Neural progenitor cell (in vitro differentiated cells): ENCODE data around the gene GPR22. TPM values are rescaled to one million over a fixed set of nuclear protein-coding genes. Genes with fewer than 3 reads are reported as not detected.

Experiments
- DNase-seq: peaks from one replicate; pipeline ENCODE4 v3.0.0-alpha.2; 2016; ENCODE audit warnings: low spot score
- H2AFZ ChIP-seq: fragments of 200-600 bp; sonication (generic); replicated peaks from 2 replicates; pipeline ENCODE4 v1.6.1; 2016; ENCODE audit warnings: antibody characterized with exemption
- H3F3A ChIP-seq: fragments of 200-600 bp; sonication (generic); 2 replicates; pipeline ENCODE4 v1.6.1; 2016; ENCODE audit warnings: antibody characterized with exemption, low read depth
- H3K27ac ChIP-seq: fragments of 200-600 bp; sonication (generic); 2 replicates; pipeline ENCODE4 v1.5.1; 2016; ENCODE audit warnings: mild to moderate bottlenecking
- H3K27me3 ChIP-seq: fragments of 200-600 bp; sonication (generic); 2 replicates; pipeline ENCODE4 v1.6.1; 2016; ENCODE audit warnings: mild to moderate bottlenecking, moderate library complexity
- H3K36me3 ChIP-seq: fragments of 200-600 bp; sonication (generic); 2 replicates; pipeline ENCODE4 v1.5.1; 2016
- H3K4me1 ChIP-seq: fragments of 200-600 bp; sonication (generic); 2 replicates; pipeline ENCODE4 v1.6.1; 2016; ENCODE audit warnings: mixed run types
- H3K4me2 ChIP-seq: fragments of 200-600 bp; sonication (generic); 2 replicates; pipeline ENCODE4 v1.6.1; 2016
- H3K4me3 ChIP-seq: fragments of 200-600 bp; sonication (generic); 2 replicates; pipeline ENCODE4 v1.5.1; 2016
- H3K79me2 ChIP-seq: fragments of 200-600 bp; sonication (generic); 2 replicates; pipeline ENCODE4 v1.6.1; 2016; ENCODE audit warnings: low read depth
- H3K9ac ChIP-seq: fragments of 200-600 bp; sonication (generic); 2 replicates; pipeline ENCODE4 v1.6.1; 2016
- H3K9me3 ChIP-seq: fragments of 200-600 bp; sonication (generic); 2 replicates; pipeline ENCODE4 v1.5.1; 2016; ENCODE audit warnings: low read depth
- H4K20me1 ChIP-seq: fragments of 200-600 bp; sonication (generic); 2 replicates; pipeline ENCODE4 v1.6.1; 2016; ENCODE audit warnings: low read depth
- H3K27ac Mint-ChIP-seq: 3 replicates; pipeline ENCODE4 v1.8.0; 2021; ENCODE audit warnings: mixed read lengths
- H3K27me3 Mint-ChIP-seq: 2 replicates; pipeline ENCODE4 v1.8.0; 2022; ENCODE audit warnings: low read depth, mild to moderate bottlenecking, inconsistent platforms, moderate library complexity, mixed read lengths; ENCODE audit not compliant: insufficient read depth
- H3K36me3 Mint-ChIP-seq: 3 replicates; pipeline ENCODE4 v1.8.0; 2021; ENCODE audit warnings: mixed read lengths
- H3K4me1 Mint-ChIP-seq: 3 replicates; pipeline ENCODE4 v1.8.0; 2021; ENCODE audit warnings: mixed read lengths
- H3K4me3 Mint-ChIP-seq: 3 replicates; pipeline ENCODE4 v1.8.0; 2021; ENCODE audit warnings: mild to moderate bottlenecking, moderate library complexity, mixed read lengths
- H3K9me3 Mint-ChIP-seq: 3 replicates; pipeline ENCODE4 v1.8.0; 2020; ENCODE audit warnings: mixed read lengths
- EZH2 ChIP-seq: fragments of 200-600 bp; sonication (generic); IDR thresholded peaks from 2 replicates; pipeline ENCODE4 v1.6.1; 2017; ENCODE audit warnings: antibody characterized with exemption, mild to moderate bottlenecking, moderate library complexity
- EZH2phosphoT487 ChIP-seq: fragments of 200-600 bp; sonication (generic); IDR thresholded peaks from 2 replicates; pipeline ENCODE4 v1.6.1; 2017; ENCODE audit warnings: antibody characterized with exemption
- total RNA-seq: library from RNA; depleted of rRNA; stranded (reverse); fragments of >200 nt; gene quantifications from 2 replicates; pipeline ENCODE4 v1.2.3, GENCODE V29; 2015; ENCODE audit warnings: low replicate concordance
- TF ChIP-seq, protein P1 (sequence below): fragments of 200-600 bp; sonication (generic); IDR thresholded peaks from 2 replicates; pipeline ENCODE4 v1.5.1; 2017; ENCODE audit warnings: antibody characterized with exemption, mild to moderate bottlenecking

The GPR22 gene
- total RNA-seq, 1 donor from 2014 or later, result not detected

DNA sequence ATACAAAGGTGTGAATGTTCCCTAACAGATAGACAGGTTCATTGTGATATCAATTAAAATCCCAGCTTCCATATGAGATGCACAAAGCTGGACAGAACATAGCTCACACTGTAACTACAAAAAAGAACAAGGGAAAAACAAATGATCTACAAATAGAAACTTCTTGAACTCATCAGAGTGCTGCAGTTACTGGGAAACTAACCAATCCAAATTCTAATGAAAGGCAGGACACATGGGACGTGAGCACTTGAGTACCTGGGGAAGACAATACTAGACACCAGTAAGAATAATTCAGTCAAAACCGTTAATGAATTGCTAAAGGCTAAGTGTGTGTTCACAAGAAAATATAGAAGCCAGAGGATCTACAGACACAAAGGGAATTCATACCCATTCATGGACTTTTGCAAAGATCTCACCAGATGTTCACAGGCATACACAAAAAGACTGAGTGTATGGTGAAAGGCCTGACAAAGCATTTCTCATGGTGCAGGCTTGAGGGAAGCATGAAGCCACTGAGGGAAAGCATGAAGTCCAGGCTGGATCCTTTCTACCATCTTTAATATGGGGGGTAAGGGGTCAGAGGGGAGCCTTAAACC is 7.8 kb upstream of the GPR22 start:
- DNase-seq, result no peak
- Mint-ChIP-seq H3K36me3 (peaks cover 3% of the 10 kb centered on the region), H3K27me3 (no peaks in the 10 kb centered on the region), H3K9me3 (no peaks in the 10 kb centered on the region), H3K4me3 (no peak overlapping the region), H3K27ac (no peak overlapping the region), H3K4me1 (no peaks in the 10 kb centered on the region)
- H3F3A ChIP-seq, result no peaks in the 10 kb centered on the region
- no peak overlapping the region for H3K4me3 ChIP-seq
- no peaks in the 10 kb centered on the region for H3K9me3 ChIP-seq
- H3K4me2 ChIP-seq, result no peak overlapping the region
- H3K27ac ChIP-seq, result no peak overlapping the region
- TF ChIP-seq EZH2, result no peak
- TF ChIP-seq EZH2phosphoT487, result no peak
- TF ChIP-seq, protein P1, sequence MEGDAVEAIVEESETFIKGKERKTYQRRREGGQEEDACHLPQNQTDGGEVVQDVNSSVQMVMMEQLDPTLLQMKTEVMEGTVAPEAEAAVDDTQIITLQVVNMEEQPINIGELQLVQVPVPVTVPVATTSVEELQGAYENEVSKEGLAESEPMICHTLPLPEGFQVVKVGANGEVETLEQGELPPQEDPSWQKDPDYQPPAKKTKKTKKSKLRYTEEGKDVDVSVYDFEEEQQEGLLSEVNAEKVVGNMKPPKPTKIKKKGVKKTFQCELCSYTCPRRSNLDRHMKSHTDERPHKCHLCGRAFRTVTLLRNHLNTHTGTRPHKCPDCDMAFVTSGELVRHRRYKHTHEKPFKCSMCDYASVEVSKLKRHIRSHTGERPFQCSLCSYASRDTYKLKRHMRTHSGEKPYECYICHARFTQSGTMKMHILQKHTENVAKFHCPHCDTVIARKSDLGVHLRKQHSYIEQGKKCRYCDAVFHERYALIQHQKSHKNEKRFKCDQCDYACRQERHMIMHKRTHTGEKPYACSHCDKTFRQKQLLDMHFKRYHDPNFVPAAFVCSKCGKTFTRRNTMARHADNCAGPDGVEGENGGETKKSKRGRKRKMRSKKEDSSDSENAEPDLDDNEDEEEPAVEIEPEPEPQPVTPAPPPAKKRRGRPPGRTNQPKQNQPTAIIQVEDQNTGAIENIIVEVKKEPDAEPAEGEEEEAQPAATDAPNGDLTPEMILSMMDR, result no peak
- H3K79me2 ChIP-seq, result no peaks in the 10 kb centered on the region
- H3K36me3 ChIP-seq, result no peaks in the 10 kb centered on the region
- no peaks in the 10 kb centered on the region for H3K4me1 ChIP-seq
- H2AFZ ChIP-seq, result no peak overlapping the region
- H4K20me1 ChIP-seq, result peaks cover 8% of the 10 kb centered on the region
- no peaks in the 10 kb centered on the region for H3K27me3 ChIP-seq
- H3K9ac ChIP-seq, result no peak overlapping the region

GRCh38 chr7:107463139-107464078 is 6.4 kb upstream of the GPR22 start:
- Histone ChIP-seq H4K20me1 (peaks cover 8% of the 10 kb centered on the region), H3K9me3 (no peaks in the 10 kb centered on the region), H3K9ac (no peak overlapping the region), H3F3A (no peaks in the 10 kb centered on the region), H3K4me3 (no peak overlapping the region), H3K36me3 (no peaks in the 10 kb centered on the region), H3K27ac (no peak overlapping the region), H3K79me2 (no peaks in the 10 kb centered on the region), H3K27me3 (no peaks in the 10 kb centered on the region), H2AFZ (no peak overlapping the region), H3K4me2 (no peak overlapping the region), H3K4me1 (no peaks in the 10 kb centered on the region)
- Mint-ChIP-seq H3K9me3 (no peaks in the 10 kb centered on the region), H3K4me1 (no peaks in the 10 kb centered on the region), H3K4me3 (no peak overlapping the region), H3K36me3 (no peaks in the 10 kb centered on the region), H3K27ac (no peak overlapping the region), H3K27me3 (no peaks in the 10 kb centered on the region)
- TF ChIP-seq, protein P1, result peak; percentile 67
- no peak for TF ChIP-seq EZH2
- no peak for TF ChIP-seq EZH2phosphoT487
- DNase-seq, result peak; percentile 64

- Mint-ChIP-seq H3K4me3 (no peak overlapping the region), H3K27ac (no peak overlapping the region), H3K27me3 (no peaks in the 10 kb centered on the region), H3K4me1 (no peaks in the 10 kb centered on the region), H3K36me3 (no peaks in the 10 kb centered on the region), H3K9me3 (no peaks in the 10 kb centered on the region)
- no peaks in the 10 kb centered on the region for H3K27me3 ChIP-seq
- no peaks in the 10 kb centered on the region for H3K4me1 ChIP-seq
- DNase-seq, result no peak
- H3K36me3 ChIP-seq, result no peaks in the 10 kb centered on the region
- H3K79me2 ChIP-seq, result no peaks in the 10 kb centered on the region
- no peak overlapping the region for H3K27ac ChIP-seq
- no peaks in the 10 kb centered on the region for H3K9me3 ChIP-seq
- no peak overlapping the region for H3K9ac ChIP-seq
- no peaks in the 10 kb centered on the region for H3F3A ChIP-seq
- no peak overlapping the region for H3K4me2 ChIP-seq
- no peak overlapping the region for H3K4me3 ChIP-seq
- TF ChIP-seq EZH2 (no peak), EZH2phosphoT487 (no peak)
- TF ChIP-seq, protein P1, result no peak
- peaks cover 8% of the 10 kb centered on the region for H4K20me1 ChIP-seq
- no peak overlapping the region for H2AFZ ChIP-seq
Measured at GRCh38 chr7:107464666-107465226, 5.1 kb upstream of the GPR22 start.
